GM21529 (cell line): ENCODE data around the gene PDE4B.
"Not testable (repeated sequence)": the region's sequence is repeated elsewhere in the genome, so short reads cannot be mapped to it uniquely, and the experiment has no call there.

Experiments used
- ATAC-seq: cut with Tn5 transposase; IDR thresholded peaks from one replicate; pipeline ENCODE4 v1.9.1; 2021; ENCODE audit not compliant: unreplicated experiment

Gene PDE4B

GRCh38 chr1:65949230-65949626 is 156.5 kb downstream of the PDE4B start:
- no peak for ATAC-seq

- ATAC-seq, result no peak
Observed at GRCh38 chr1:65949933-65950332, 157.2 kb downstream of the PDE4B start.

GRCh38 chr1:65952696-65953095 is 160.0 kb downstream of the PDE4B start:
- ATAC-seq, result no peak

GRCh38 chr1:65953170-65953569 is 160.5 kb downstream of the PDE4B start:
- ATAC-seq, result no peak

- no peak for ATAC-seq
Observed at GRCh38 chr1:65955071-65955470, 162.4 kb downstream of the PDE4B start.

- no peak for ATAC-seq
Observed at GRCh38 chr1:65955503-65955902, 162.8 kb downstream of the PDE4B start.

GRCh38 chr1:65958561-65959350 is 166.1 kb downstream of the PDE4B start:
- ATAC-seq, result peak; percentile 67

- no peak for ATAC-seq
Observed at GRCh38 chr1:65959896-65960567, 167.3 kb downstream of the PDE4B start.

GRCh38 chr1:65963156-65963888 is 170.6 kb downstream of the PDE4B start:
- ATAC-seq, result no peak

GRCh38 chr1:65964123-65964522 is 171.4 kb downstream of the PDE4B start:
- no peak for ATAC-seq

GRCh38 chr1:65965112-65965996 is 172.7 kb downstream of the PDE4B start:
- no peak for ATAC-seq

GRCh38 chr1:65967492-65967891 is 174.8 kb downstream of the PDE4B start:
- ATAC-seq, result not testable (repeated sequence)

GRCh38 chr1:65971547-65971946 is 178.9 kb downstream of the PDE4B start:
- no peak for ATAC-seq

- no peak for ATAC-seq
Observed at GRCh38 chr1:65975708-65976107, 183.0 kb downstream of the PDE4B start.

- no peak for ATAC-seq
Observed at GRCh38 chr1:65979136-65980044, 186.7 kb downstream of the PDE4B start.

- ATAC-seq, result no peak
Observed at GRCh38 chr1:65980237-65980636, 187.5 kb downstream of the PDE4B start.

GRCh38 chr1:65983500-65983899 is 190.8 kb downstream of the PDE4B start:
- no peak for ATAC-seq

- ATAC-seq, result no peak
Observed at GRCh38 chr1:65985393-65986066, 192.8 kb downstream of the PDE4B start.

- ATAC-seq, result no peak
Observed at GRCh38 chr1:65986146-65986545, 193.5 kb downstream of the PDE4B start.
